Measurements from ENCODE around the gene PTTG1. TPM values are rescaled to one million over a fixed set of nuclear protein-coding genes. Genes with fewer than 3 reads are reported as not detected.

The PTTG1 gene
- total RNA-seq, 2 donors from 2014 or later, result 112 to 137 TPM

- DNase-seq (no peak), ATAC-seq (replicated peaks in 1 of 2) (no peak)
- no peak overlapping the region for H3K4me3 Mint-ChIP-seq
- H3K4me1 Mint-ChIP-seq (ENCODE audit: low read depth), result peaks cover 73% of the 10 kb centered on the region
- peaks cover 2 to 3% of the 10 kb centered on the region in 2 donors for H3K36me3 Mint-ChIP-seq (ENCODE audit: insufficient read depth in 2 of 2)
- no peaks in the 10 kb centered on the region for H3K27me3 Mint-ChIP-seq (ENCODE audit: low read depth)
- H3K9me3 Mint-ChIP-seq, result peaks cover 0 to 5% of the 10 kb centered on the region in 2 donors
- H3K27ac Mint-ChIP-seq, result no peak overlapping the region
These were observed 41.6 kb downstream of the PTTG1 start for GRCh38 chr5:160463227-160463626.

- DNase-seq (no peak), ATAC-seq (replicated peaks in 1 of 2) (no peak)
- Mint-ChIP-seq H3K4me1 (ENCODE audit: low read depth) (peaks cover 71% of the 10 kb centered on the region), H3K27me3 (ENCODE audit: low read depth) (no peaks in the 10 kb centered on the region), H3K36me3 (ENCODE audit: insufficient read depth in 2 of 2) (peaks cover 2 to 3% of the 10 kb centered on the region in 2 donors), H3K27ac (peak overlapping the region; percentile 26), H3K4me3 (peak overlapping the region; percentile 63 to 78), H3K9me3 (peaks cover 0 to 3% of the 10 kb centered on the region in 2 donors)
These were observed 42.2 kb downstream of the PTTG1 start for GRCh38 chr5:160463740-160464465.

DNA sequence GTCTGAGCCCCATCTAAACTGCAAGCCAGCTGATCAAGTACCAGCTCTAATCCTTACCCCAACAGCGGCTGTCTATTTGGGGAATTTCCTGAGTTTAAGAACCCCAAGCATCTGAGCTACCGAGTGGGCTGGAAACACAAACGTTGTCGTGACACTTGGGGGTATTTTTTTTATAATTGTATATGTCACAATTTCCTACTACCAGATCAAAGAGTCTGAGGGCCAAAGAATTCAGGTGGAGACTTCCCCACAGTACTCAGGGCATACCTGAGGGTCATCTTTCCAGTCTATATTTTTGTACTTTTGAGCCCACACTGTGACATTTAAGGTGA lies 42.8 kb downstream of the PTTG1 start:
- Mint-ChIP-seq H3K9me3 (peaks cover 0 to under 1% of the 10 kb centered on the region in 2 donors), H3K36me3 (ENCODE audit: insufficient read depth in 2 of 2) (peaks cover 6 to 7% of the 10 kb centered on the region in 2 donors), H3K27me3 (ENCODE audit: low read depth) (no peaks in the 10 kb centered on the region), H3K4me3 (peak overlapping the region; percentile 63 to 78), H3K27ac (peak overlapping the region; percentile 38), H3K4me1 (ENCODE audit: low read depth) (peaks cover 66% of the 10 kb centered on the region)
- ATAC-seq (replicated peaks in 1 of 2), result no peak
- DNase-seq, result no peak

GRCh38 chr5:160466116-160466515 lies 44.5 kb downstream of the PTTG1 start:
- H3K4me1 Mint-ChIP-seq (ENCODE audit: low read depth), result peaks cover 68% of the 10 kb centered on the region
- peaks cover 10 to 18% of the 10 kb centered on the region in 2 donors for H3K36me3 Mint-ChIP-seq (ENCODE audit: insufficient read depth in 2 of 2)
- H3K9me3 Mint-ChIP-seq, result no peaks in the 10 kb centered on the region
- DNase-seq, result no peak
- ATAC-seq (replicated peaks in 1 of 2), result no peak
- no peaks in the 10 kb centered on the region for H3K27me3 Mint-ChIP-seq (ENCODE audit: low read depth)
- H3K4me3 Mint-ChIP-seq, result peak overlapping the region in 1 of 2 donors; percentile 14
- H3K27ac Mint-ChIP-seq, result no peak overlapping the region

DNA sequence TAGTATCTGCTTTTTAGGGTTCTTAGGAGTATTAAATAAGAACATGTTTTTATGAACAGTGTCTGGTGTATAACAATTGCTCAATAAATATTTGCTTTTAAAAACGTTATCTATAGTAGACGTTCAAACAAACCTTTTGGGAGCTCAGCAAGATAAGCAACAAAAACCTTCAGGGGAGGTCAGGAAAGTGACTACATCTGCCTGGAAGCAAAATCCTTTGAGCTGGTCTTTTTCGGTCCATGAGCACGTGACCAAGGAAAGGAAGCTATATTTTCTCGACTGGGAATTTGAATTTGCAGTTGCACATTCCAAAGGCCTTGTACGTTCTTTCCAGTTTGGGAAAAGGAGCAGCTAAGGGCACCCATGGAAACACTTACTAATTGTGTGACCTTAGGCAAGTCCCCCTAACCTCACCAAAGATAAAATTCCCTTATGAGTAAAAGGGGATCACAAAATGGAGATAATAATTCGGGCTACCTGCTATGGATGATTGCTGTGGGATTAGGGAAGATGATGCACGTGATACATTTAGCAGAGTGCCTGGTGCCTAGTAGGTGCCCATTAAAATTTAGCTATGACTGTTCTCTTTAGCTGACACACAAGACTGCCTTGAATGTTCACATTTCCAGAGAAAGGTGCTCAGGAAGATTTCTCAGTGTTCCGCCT lies 45.4 kb downstream of the PTTG1 start:
- H3K27ac Mint-ChIP-seq, result peak overlapping the region; percentile 96
- H3K4me3 Mint-ChIP-seq, result peak overlapping the region; percentile 99
- no peaks in the 10 kb centered on the region for H3K9me3 Mint-ChIP-seq
- DNase-seq (no peak), ATAC-seq (replicated peaks in 1 of 2) (peak in 1 of 2 donors; percentile 14)
- H3K27me3 Mint-ChIP-seq (ENCODE audit: low read depth), result no peaks in the 10 kb centered on the region
- H3K36me3 Mint-ChIP-seq (ENCODE audit: insufficient read depth in 2 of 2), result peaks cover 10 to 21% of the 10 kb centered on the region in 2 donors
- peaks cover 76% of the 10 kb centered on the region for H3K4me1 Mint-ChIP-seq (ENCODE audit: low read depth)

DNA sequence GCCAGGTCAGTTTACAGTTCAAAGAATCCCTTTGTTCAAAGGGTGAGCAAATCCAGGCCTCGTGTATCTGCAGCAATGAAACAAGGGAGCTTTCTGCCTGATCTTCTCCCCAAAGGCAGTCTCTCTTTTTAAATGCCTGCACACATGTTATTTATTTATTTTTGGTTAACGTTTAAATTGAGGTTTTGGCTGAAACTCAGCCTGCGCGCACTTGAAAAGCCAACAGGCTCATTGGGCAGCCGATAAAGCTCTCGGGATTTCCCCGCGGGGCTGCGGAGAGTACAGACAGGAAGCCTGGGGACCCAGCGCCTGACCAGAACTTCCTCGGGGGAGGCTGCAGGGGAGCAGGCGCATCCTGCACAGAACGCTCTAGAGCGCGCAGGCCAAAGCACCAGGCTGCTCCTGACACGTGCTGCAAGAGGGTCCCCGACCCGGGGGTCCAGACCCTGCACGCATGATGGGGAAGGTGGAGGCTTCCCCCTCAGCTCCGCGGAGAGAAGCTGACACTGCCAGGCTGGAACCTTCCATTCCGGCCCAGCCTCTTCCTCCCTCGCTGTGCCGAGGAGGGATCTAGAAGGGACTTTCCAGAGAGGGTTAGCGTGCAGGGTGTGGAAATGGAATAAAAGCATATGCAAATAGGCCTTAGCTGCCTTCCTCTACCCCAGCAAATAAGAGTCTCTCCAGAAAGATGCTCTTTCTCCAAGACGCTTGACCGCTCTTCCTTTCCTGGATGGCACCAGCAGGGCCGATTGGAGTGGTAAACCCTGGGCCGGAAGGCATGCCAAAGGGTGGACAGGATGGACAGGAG lies 46.1 kb downstream of the PTTG1 start:
- Mint-ChIP-seq H3K27ac (peak overlapping the region; percentile 96), H3K9me3 (no peaks in the 10 kb centered on the region), H3K27me3 (ENCODE audit: low read depth) (no peaks in the 10 kb centered on the region), H3K4me3 (peak overlapping the region; percentile 99), H3K4me1 (ENCODE audit: low read depth) (peaks cover 74% of the 10 kb centered on the region), H3K36me3 (ENCODE audit: insufficient read depth in 2 of 2) (peaks cover 10 to 23% of the 10 kb centered on the region in 2 donors)
- DNase-seq, result peak; percentile 85 to 89
- ATAC-seq (replicated peaks in 1 of 2), result peak; percentile 92 to 93

- no peak for DNase-seq
- no peak for ATAC-seq (replicated peaks in 1 of 2)
- peaks cover 10 to 30% of the 10 kb centered on the region in 2 donors for H3K36me3 Mint-ChIP-seq (ENCODE audit: insufficient read depth in 2 of 2)
- H3K4me1 Mint-ChIP-seq (ENCODE audit: low read depth), result peaks cover 78% of the 10 kb centered on the region
- no peaks in the 10 kb centered on the region for H3K9me3 Mint-ChIP-seq
- H3K27me3 Mint-ChIP-seq (ENCODE audit: low read depth), result no peaks in the 10 kb centered on the region
- H3K4me3 Mint-ChIP-seq, result peak overlapping the region; percentile 99
- H3K27ac Mint-ChIP-seq, result peak overlapping the region; percentile 96
These were observed 46.8 kb downstream of the PTTG1 start for GRCh38 chr5:160468363-160468975.

- DNase-seq (no peak), ATAC-seq (replicated peaks in 1 of 2) (no peak)
- H3K36me3 Mint-ChIP-seq (ENCODE audit: insufficient read depth in 2 of 2), result peaks cover 12 to 31% of the 10 kb centered on the region in 2 donors
- H3K27ac Mint-ChIP-seq, result peak overlapping the region; percentile 98
- H3K4me3 Mint-ChIP-seq, result peak overlapping the region; percentile 99
- H3K4me1 Mint-ChIP-seq (ENCODE audit: low read depth), result peaks cover 75% of the 10 kb centered on the region
- no peaks in the 10 kb centered on the region for H3K9me3 Mint-ChIP-seq
- no peaks in the 10 kb centered on the region for H3K27me3 Mint-ChIP-seq (ENCODE audit: low read depth)
These were observed 47.8 kb downstream of the PTTG1 start for GRCh38 chr5:160469156-160470144.

DNA sequence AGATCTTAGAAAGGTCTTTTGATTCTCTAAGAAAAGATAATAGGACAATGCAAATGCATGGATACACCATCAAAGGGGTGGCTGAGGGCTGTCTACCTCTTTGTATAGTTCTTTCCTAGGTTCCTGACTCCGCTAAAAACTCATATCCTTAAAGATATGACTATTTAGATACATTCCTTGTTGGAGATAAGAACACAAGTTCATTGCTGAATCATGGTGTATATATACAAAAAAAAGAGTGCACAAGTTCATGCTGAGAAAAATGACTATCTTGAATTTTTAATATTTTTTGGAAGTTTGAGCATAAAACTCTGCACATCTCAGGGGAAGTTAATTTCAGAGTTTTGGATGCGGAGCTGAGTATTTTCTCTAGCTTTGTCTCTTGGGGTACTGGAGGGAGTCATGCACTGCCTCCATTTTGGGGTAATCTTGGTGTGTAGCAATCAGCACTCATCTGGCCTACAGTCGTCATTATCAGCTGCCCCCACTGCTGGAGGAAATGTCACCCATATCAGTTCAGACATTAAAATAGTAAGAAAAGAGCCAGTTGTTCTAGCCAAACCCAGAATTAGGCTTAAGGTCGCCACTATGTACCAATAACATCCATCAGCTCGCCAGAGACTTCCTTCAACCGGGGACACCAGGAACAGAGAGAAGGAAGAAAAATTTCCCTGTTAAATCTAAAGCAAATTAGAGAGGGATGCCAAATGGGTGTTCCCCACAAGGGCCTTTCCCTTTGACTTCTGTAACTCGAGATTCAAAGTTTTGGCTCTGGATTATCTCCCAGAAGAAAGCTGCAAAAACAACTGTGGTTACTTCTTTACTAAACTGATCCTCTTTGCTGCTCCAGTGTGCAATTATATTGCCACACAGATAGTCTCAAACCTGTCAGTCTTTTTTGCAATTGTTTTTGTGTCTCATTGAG lies 49.0 kb downstream of the PTTG1 start:
- no peak for DNase-seq
- no peaks in the 10 kb centered on the region for H3K27me3 Mint-ChIP-seq (ENCODE audit: low read depth)
- ATAC-seq (replicated peaks in 1 of 2), result no peak

DNA sequence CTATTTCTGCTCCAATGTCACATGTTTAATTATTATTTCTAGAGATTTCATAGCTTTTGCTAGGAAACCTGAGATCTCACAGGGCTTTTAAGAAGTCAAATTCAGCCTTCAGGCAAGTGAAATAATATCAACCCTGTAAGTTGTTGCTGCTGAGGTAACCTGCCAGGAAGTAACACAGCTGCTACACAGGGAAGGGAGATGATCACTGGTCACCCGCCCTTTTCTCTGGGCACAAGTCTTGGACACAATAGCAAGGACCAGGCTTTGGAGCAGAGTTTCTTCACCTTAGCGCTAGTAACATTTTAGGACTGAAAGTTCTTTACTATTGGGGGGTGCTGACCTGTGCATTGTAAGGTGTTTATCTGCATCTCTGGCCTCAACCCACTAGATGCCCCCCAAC lies 50.1 kb downstream of the PTTG1 start:
- no peak for ATAC-seq (replicated peaks in 1 of 2)

More for the DNA sequence above, 49.0 kb downstream of the PTTG1 start:
- peak overlapping the region; percentile 86 to 99 for H3K4me3 Mint-ChIP-seq
- peaks cover 74% of the 10 kb centered on the region for H3K4me1 Mint-ChIP-seq (ENCODE audit: low read depth)
- H3K36me3 Mint-ChIP-seq (ENCODE audit: insufficient read depth in 2 of 2), result peaks cover 12 to 32% of the 10 kb centered on the region in 2 donors
- H3K9me3 Mint-ChIP-seq, result no peaks in the 10 kb centered on the region
- H3K27ac Mint-ChIP-seq, result peak overlapping the region; percentile 98

DNA sequence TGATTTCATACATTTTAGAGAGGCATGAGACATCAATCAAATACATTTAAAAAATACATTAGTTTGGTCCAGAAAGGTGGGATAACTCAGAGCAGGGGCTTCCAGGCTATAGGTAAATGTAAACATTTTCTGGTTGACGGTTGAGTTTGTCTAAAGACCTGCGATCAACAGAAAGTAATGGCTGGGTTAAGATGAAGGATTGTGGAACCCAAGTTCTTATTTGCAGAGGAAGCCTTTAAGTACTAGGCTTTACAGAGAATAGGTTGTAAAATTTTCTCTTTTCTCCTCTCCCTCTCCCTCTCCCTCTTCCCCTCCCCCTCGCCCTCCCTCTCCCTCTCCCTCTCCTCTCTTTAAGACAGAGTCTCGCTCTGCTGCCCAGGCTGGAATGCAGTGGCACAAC lies 50.8 kb downstream of the PTTG1 start:
- peaks cover 13 to 43% of the 10 kb centered on the region in 2 donors for H3K36me3 Mint-ChIP-seq (ENCODE audit: insufficient read depth in 2 of 2)
- peak overlapping the region; percentile 86 to 99 for H3K4me3 Mint-ChIP-seq
- no peaks in the 10 kb centered on the region for H3K27me3 Mint-ChIP-seq (ENCODE audit: low read depth)
- DNase-seq (no peak), ATAC-seq (replicated peaks in 1 of 2) (no peak)
- peak overlapping the region; percentile 92 for H3K27ac Mint-ChIP-seq
- H3K4me1 Mint-ChIP-seq (ENCODE audit: low read depth), result peaks cover 72% of the 10 kb centered on the region
- no peaks in the 10 kb centered on the region for H3K9me3 Mint-ChIP-seq

More for the DNA sequence above, 50.1 kb downstream of the PTTG1 start:
- Mint-ChIP-seq H3K4me3 (peak overlapping the region; percentile 86 to 99), H3K9me3 (no peaks in the 10 kb centered on the region), H3K4me1 (ENCODE audit: low read depth) (peaks cover 72% of the 10 kb centered on the region), H3K27me3 (ENCODE audit: low read depth) (no peaks in the 10 kb centered on the region), H3K27ac (peak overlapping the region; percentile 92), H3K36me3 (ENCODE audit: insufficient read depth in 2 of 2) (peaks cover 12 to 36% of the 10 kb centered on the region in 2 donors)
- DNase-seq, result no peak

Data from activated T-cell treated with anti-CD3 and anti-CD28 coated beads, Interleukin-2, amount 50 U/mL, for 72 hours (primary cell).